OCI-LY1 (cell line): Measurements from ENCODE around the gene MAPRE3.

Experiments used
- H2AFZ ChIP-seq: fragments of 200-600 bp; sonication (generic), shearing (Covaris generic); 2 replicates; pipeline ENCODE4 v1.6.0; 2014; ENCODE audit warnings: antibody characterized with exemption, mild to moderate bottlenecking, low read length
- H3F3A ChIP-seq: fragments of 200-600 bp; sonication (generic), shearing (Covaris generic); 2 replicates; pipeline ENCODE4 v1.6.0; 2014; ENCODE audit warnings: mild to moderate bottlenecking, antibody characterized with exemption, low read length, moderate library complexity; ENCODE audit not compliant: insufficient read depth
- H3K27ac ChIP-seq: fragments of 200-600 bp; sonication (generic); 2 replicates; pipeline ENCODE4 v1.5.1; 2014; ENCODE audit warnings: low read length, mixed run types, mild to moderate bottlenecking, low read depth; ENCODE audit not compliant: poor library complexity, severe bottlenecking
- H3K27me3 ChIP-seq: fragments of 200-600 bp; sonication (generic); 2 replicates; pipeline ENCODE4 v1.6.0; 2014; ENCODE audit warnings: antibody characterized with exemption, mild to moderate bottlenecking, low read length, moderate library complexity; ENCODE audit not compliant: insufficient read depth
- H3K36me3 ChIP-seq: fragments of 200-600 bp; sonication (generic); 2 replicates; pipeline ENCODE4 v1.6.1; 2014; ENCODE audit warnings: mild to moderate bottlenecking, antibody characterized with exemption, low read length, moderate library complexity, mixed read lengths; ENCODE audit not compliant: insufficient read depth
- H3K4me1 ChIP-seq: fragments of 200-600 bp; sonication (generic); 2 replicates; pipeline ENCODE4 v1.5.1; 2014; ENCODE audit warnings: mild to moderate bottlenecking, low read length, moderate library complexity; ENCODE audit not compliant: insufficient read depth, severe bottlenecking
- H3K4me2 ChIP-seq: fragments of 200-600 bp; sonication (generic), shearing (Covaris generic); 2 replicates; pipeline ENCODE4 v1.6.1; 2014; ENCODE audit warnings: low read length
- H3K4me3 ChIP-seq: fragments of 200-600 bp; sonication (generic); 2 replicates; pipeline ENCODE4 v1.5.1; 2014; ENCODE audit warnings: low read length, low read depth, mild to moderate bottlenecking, mixed read lengths; ENCODE audit not compliant: poor library complexity, severe bottlenecking
- H3K79me2 ChIP-seq: fragments of 200-600 bp; shearing (Covaris generic); 2 replicates; pipeline ENCODE4 v1.6.1; 2016; ENCODE audit warnings: mixed run types, low read length, mixed read lengths; ENCODE audit not compliant: insufficient read depth
- H3K9ac ChIP-seq: fragments of 200-600 bp; sonication (generic), shearing (Covaris generic); 2 replicates; pipeline ENCODE4 v1.6.1; 2014; ENCODE audit warnings: mild to moderate bottlenecking, low read length, mixed read lengths
- H3K9me2 ChIP-seq: fragments of 200-600 bp; sonication (generic), shearing (Covaris generic); 2 replicates; pipeline ENCODE4 v1.6.1; 2014; ENCODE audit warnings: low read depth, mild to moderate bottlenecking, low read length, mixed read lengths
- H3K9me3 ChIP-seq: fragments of 200-600 bp; shearing (Covaris generic); 2 replicates; pipeline ENCODE4 v1.6.1; 2014; ENCODE audit warnings: low read length, mixed read lengths
- H4K20me1 ChIP-seq: fragments of 200-600 bp; sonication (generic), shearing (Covaris generic); 2 replicates; pipeline ENCODE4 v1.6.0; 2016; ENCODE audit warnings: mild to moderate bottlenecking, low read length; ENCODE audit not compliant: insufficient read depth
- CTCF ChIP-seq: fragments of 200-600 bp; sonication (generic), shearing (Covaris generic); IDR thresholded peaks from 2 replicates; pipeline ENCODE4 v1.5.1; 2017; ENCODE audit warnings: mild to moderate bottlenecking, antibody characterized with exemption, low read length, moderate library complexity, mixed read lengths
- EZH2 ChIP-seq: fragments of 200-600 bp; sonication (generic), shearing (Covaris generic); IDR thresholded peaks from 2 replicates; pipeline ENCODE4 v1.8.0; 2017; ENCODE audit warnings: borderline replicate concordance, mixed run types, mild to moderate bottlenecking, antibody characterized with exemption, low read length, moderate library complexity, mixed read lengths

MAPRE3 gene

GRCh38 chr2:27019459-27019858, 49.0 kb downstream of the MAPRE3 start:
- no peak overlapping the region for H3K27ac ChIP-seq
- H3K36me3 ChIP-seq = no peaks in the 10 kb centered on the region
- no peaks in the 10 kb centered on the region for H4K20me1 ChIP-seq
- no peak overlapping the region for H3K4me2 ChIP-seq
- H3K4me3 ChIP-seq = no peak overlapping the region
- H3K9me2 ChIP-seq = no peaks in the 10 kb centered on the region
- no peak overlapping the region for H3K9ac ChIP-seq
- no peaks in the 10 kb centered on the region for H3K27me3 ChIP-seq
- TF ChIP-seq CTCF (no peak), EZH2 (no peak)
- H3F3A ChIP-seq = no peaks in the 10 kb centered on the region
- H3K4me1 ChIP-seq = no peaks in the 10 kb centered on the region
- no peaks in the 10 kb centered on the region for H3K9me3 ChIP-seq
- no peaks in the 10 kb centered on the region for H3K79me2 ChIP-seq
- H2AFZ ChIP-seq = no peak overlapping the region

- no peak overlapping the region for H3K4me2 ChIP-seq
- no peaks in the 10 kb centered on the region for H3K9me3 ChIP-seq
- no peaks in the 10 kb centered on the region for H3K27me3 ChIP-seq
- H3K27ac ChIP-seq = no peak overlapping the region
- H3K4me3 ChIP-seq = no peak overlapping the region
- H3F3A ChIP-seq = no peaks in the 10 kb centered on the region
- no peaks in the 10 kb centered on the region for H3K9me2 ChIP-seq
- no peaks in the 10 kb centered on the region for H3K79me2 ChIP-seq
- no peak overlapping the region for H2AFZ ChIP-seq
- H3K9ac ChIP-seq = no peak overlapping the region
- no peak for TF ChIP-seq EZH2
- TF ChIP-seq CTCF = no peak
- H4K20me1 ChIP-seq = no peaks in the 10 kb centered on the region
- no peaks in the 10 kb centered on the region for H3K36me3 ChIP-seq
- H3K4me1 ChIP-seq = no peaks in the 10 kb centered on the region
Observed at GRCh38 chr2:27019931-27020855, 49.8 kb downstream of the MAPRE3 start.

- Histone ChIP-seq H3K4me2 (no peak overlapping the region), H3K27me3 (no peaks in the 10 kb centered on the region), H3K9me3 (no peaks in the 10 kb centered on the region), H3K4me1 (no peaks in the 10 kb centered on the region), H3K4me3 (no peak overlapping the region), H3K9me2 (no peaks in the 10 kb centered on the region), H3K27ac (no peak overlapping the region), H4K20me1 (no peaks in the 10 kb centered on the region), H3K79me2 (no peaks in the 10 kb centered on the region), H3K36me3 (no peaks in the 10 kb centered on the region), H3F3A (no peaks in the 10 kb centered on the region), H3K9ac (no peak overlapping the region), H2AFZ (no peak overlapping the region)
- TF ChIP-seq EZH2 (no peak), CTCF (no peak)
Observed at GRCh38 chr2:27021253-27022049, 51.0 kb downstream of the MAPRE3 start.
